Uterus (tissue), 4 donors: ENCODE results near the gene HBQ1. TPM values are rescaled to one million over a fixed set of nuclear protein-coding genes. Genes with fewer than 3 reads are reported as not detected.
A peak's percentile ranks its signal among the peaks of the same experiment; 100 is the strongest.
"Not testable (repeated sequence)": the region's sequence is repeated elsewhere in the genome, so short reads cannot be mapped to it uniquely, and the experiment has no call there.

ENCODE experiments used
- DNase-seq, 2 donors: peaks; one replicate each; pipeline ENCODE4 v3.0.0-alpha.2; 2019 to 2020
- H3K27ac ChIP-seq, 2 donors: fragments of 200-600 bp; sonication (generic); 1 replicate in 1 of 2; 2 replicates in 1 of 2; pipeline ENCODE4 v1.5.1; 2016 to 2018
- H3K27me3 ChIP-seq, 2 donors: fragments of 200-600 bp; sonication (generic); one replicate each; pipeline ENCODE4 v1.5.1; 2018 to 2019; ENCODE audit warnings: control low read depth in 1 of 2
- H3K36me3 ChIP-seq, 2 donors: fragments of 200-600 bp; sonication (generic); one replicate each; pipeline ENCODE4 v1.5.1; 2019; ENCODE audit warnings: control low read depth in 1 of 2
- H3K4me1 ChIP-seq, 2 donors: fragments of 200-600 bp; sonication (generic); one replicate each; pipeline ENCODE4 v1.5.1; 2018 to 2019; ENCODE audit warnings: control low read depth in 1 of 2
- H3K4me3 ChIP-seq, 2 donors: fragments of 200-600 bp; sonication (generic); 1 replicate in 1 of 2; 2 replicates in 1 of 2; pipeline ENCODE4 v1.5.1; 2018 to 2019; ENCODE audit warnings: mild to moderate bottlenecking in 1 of 2
- H3K9me3 ChIP-seq, 2 donors: fragments of 200-600 bp; sonication (generic); one replicate each; pipeline ENCODE4 v1.5.1; 2019; ENCODE audit warnings: control low read depth in 1 of 2
- POLR2A ChIP-seq, 2 donors: fragments of 450-650 bp; IDR thresholded peaks; one replicate each; pipeline ENCODE4 v1.6.1; 2016; ENCODE audit warnings: antibody characterized with exemption in 2 of 2, mild to moderate bottlenecking in 1 of 2, moderate library complexity in 1 of 2
- intact Hi-C: fragments of 100-400 bp; cut with DNase I; formaldehyde crosslinking; loops from one replicate; pipeline ENCODE4 v1.15.1; 2023; ENCODE audit warnings: low total_unique reads
- total RNA-seq, 4 donors: library from RNA; depleted of rRNA in 3 of 4; stranded (reverse); fragments of >200 nt in 3 of 4; gene quantifications; one replicate each; pipeline versions ENCODE4 v1.1.0 to v1.2.4, GENCODE V29; 2014 to 2023
- TF ChIP-seq, protein P1 (sequence below), 4 experiments: fragments of 200-600 bp in 2 of 4; fragments of 450-650 bp in 2 of 4; sonication (generic) in 2 of 4; IDR thresholded peaks; one replicate each; pipeline ENCODE4 v1.5.1; 2016 to 2019; ENCODE audit warnings: antibody characterized with exemption in 4 of 4, mild to moderate bottlenecking in 2 of 4, moderate library complexity in 1 of 4
- donor health status: DM: yes; HTN: yes; CAD: no.

Gene HBQ1
- total RNA-seq, 4 donors from 2014 or later, result 4.1 TPM; not detected in 3

DNA sequence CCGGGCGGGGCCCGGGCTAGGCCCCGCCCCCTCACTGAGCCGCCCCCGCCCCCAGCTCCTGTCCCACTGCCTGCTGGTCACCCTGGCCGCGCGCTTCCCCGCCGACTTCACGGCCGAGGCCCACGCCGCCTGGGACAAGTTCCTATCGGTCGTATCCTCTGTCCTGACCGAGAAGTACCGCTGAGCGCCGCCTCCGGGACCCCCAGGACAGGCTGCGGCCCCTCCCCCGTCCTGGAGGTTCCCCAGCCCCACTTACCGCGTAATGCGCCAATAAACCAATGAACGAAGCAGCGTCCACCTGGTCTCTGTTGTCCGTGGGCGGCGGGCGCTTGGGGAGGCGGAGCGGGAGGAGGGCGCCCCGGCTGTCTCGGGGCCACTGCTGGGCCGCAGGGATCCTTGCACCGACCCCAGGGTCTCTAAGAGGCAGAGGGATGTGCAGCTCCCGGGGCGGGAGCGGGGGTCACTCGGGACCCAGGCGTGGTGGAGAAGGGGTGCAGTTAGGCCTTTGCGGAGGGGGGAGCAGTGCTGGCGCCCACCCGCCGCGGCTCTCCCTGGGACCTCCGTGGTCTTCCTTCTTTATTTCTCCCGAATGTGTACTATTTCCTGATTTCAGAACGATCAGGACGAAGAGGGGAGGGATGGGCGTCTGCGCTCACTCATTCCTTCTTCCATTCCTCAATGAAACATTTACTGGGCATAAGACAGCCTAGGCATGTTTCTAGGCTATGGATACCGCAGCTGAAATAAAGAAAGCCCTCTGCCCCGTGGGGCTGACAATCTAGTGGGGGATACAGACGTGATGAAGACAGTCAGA is 25.8 kb upstream of the HBQ1 start:
- intact Hi-C loops, result no loop called here
- TF ChIP-seq, protein P1, sequence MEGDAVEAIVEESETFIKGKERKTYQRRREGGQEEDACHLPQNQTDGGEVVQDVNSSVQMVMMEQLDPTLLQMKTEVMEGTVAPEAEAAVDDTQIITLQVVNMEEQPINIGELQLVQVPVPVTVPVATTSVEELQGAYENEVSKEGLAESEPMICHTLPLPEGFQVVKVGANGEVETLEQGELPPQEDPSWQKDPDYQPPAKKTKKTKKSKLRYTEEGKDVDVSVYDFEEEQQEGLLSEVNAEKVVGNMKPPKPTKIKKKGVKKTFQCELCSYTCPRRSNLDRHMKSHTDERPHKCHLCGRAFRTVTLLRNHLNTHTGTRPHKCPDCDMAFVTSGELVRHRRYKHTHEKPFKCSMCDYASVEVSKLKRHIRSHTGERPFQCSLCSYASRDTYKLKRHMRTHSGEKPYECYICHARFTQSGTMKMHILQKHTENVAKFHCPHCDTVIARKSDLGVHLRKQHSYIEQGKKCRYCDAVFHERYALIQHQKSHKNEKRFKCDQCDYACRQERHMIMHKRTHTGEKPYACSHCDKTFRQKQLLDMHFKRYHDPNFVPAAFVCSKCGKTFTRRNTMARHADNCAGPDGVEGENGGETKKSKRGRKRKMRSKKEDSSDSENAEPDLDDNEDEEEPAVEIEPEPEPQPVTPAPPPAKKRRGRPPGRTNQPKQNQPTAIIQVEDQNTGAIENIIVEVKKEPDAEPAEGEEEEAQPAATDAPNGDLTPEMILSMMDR (IDR thresholded peaks at IDR 0.05), result no peak
- TF ChIP-seq POLR2A (IDR thresholded peaks at IDR 0.05), result no peak
- DNase-seq, result no peak
- peaks cover 5 to 20% of the 10 kb centered on the region in 2 donors for H3K27me3 ChIP-seq
- no peaks in the 10 kb centered on the region for H3K36me3 ChIP-seq
- no peaks in the 10 kb centered on the region for H3K9me3 ChIP-seq
- H3K4me1 ChIP-seq, result peaks cover 0 to 6% of the 10 kb centered on the region in 2 donors
- peak overlapping the region; percentile 15 to 32 for H3K4me3 ChIP-seq
- peak overlapping the region in 1 of 2 donors; percentile 50 for H3K27ac ChIP-seq

DNA sequence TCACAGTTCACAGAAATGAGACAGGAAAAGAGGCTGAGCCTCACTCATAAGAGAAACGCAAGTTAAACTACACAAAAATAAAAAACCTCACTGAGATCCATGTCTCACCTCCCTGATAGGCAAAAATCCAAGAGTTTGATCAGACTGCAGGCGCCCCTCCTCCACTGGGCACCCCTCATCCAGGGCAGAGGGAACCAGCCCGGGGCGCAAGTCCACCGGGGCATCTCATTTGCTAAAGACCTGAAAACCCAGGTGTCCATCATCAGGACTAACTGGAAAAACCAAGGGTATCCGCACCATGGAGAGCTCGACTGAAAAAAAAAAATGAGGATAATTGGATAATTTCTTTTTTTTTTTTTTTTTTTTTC is 25.2 kb upstream of the HBQ1 start:
- no peak for DNase-seq
- H3K4me3 ChIP-seq, result no peak overlapping the region

DNA sequence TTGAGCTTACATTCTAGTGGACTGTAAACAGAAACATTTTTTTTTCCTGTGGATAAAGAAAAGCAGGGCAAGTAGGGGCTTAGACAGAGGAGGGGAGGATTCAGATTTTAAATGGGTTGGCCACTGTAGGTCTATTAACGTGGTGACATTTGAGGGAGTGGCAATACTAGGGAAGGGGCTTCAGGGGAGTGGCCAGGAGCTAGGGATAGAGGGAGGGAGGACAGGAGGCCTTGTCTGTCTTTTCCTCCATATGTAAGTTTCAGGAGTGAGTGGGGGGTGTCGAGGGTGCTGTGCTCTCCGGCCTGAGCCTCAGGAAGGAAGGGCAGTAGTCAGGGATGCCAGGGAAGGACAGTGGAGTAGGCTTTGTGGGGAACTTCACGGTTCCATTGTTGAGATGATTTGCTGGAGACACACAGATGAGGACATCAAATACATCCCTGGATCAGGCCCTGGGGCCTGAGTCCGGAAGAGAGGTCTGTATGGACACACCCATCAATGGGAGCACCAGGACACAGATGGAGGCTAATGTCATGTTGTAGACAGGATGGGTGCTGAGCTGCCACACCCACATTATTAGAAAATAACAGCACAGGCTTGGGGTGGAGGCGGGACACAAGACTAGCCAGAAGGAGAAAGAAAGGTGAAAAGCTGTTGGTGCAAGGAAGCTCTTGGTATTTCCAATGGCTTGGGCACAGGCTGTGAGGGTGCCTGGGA is 21.0 kb upstream of the HBQ1 start:
- no peak for TF ChIP-seq POLR2A (IDR thresholded peaks at IDR 0.05)
- TF ChIP-seq, protein P1 (IDR thresholded peaks at IDR 0.05), result no peak
- no peak for DNase-seq
- no peak overlapping the region for H3K27ac ChIP-seq
- no peak overlapping the region for H3K4me3 ChIP-seq
- no peaks in the 10 kb centered on the region for H3K9me3 ChIP-seq
- H3K27me3 ChIP-seq, result peaks cover 4 to 19% of the 10 kb centered on the region in 2 donors
- H3K36me3 ChIP-seq, result no peaks in the 10 kb centered on the region
- H3K4me1 ChIP-seq, result peaks cover 0 to 4% of the 10 kb centered on the region in 2 donors
- intact Hi-C loops, result no loop called here

More for the DNA sequence above, 25.2 kb upstream of the HBQ1 start:
- no peak for TF ChIP-seq POLR2A (IDR thresholded peaks at IDR 0.05)
- TF ChIP-seq, protein P1 (IDR thresholded peaks at IDR 0.05), result no peak
- no peaks in the 10 kb centered on the region for H3K36me3 ChIP-seq
- no peaks in the 10 kb centered on the region for H3K9me3 ChIP-seq
- intact Hi-C loops, result no loop called here
- H3K4me1 ChIP-seq, result peaks cover 0 to 6% of the 10 kb centered on the region in 2 donors
- H3K27ac ChIP-seq, result no peak overlapping the region
- H3K27me3 ChIP-seq, result peaks cover 5 to 20% of the 10 kb centered on the region in 2 donors

DNA sequence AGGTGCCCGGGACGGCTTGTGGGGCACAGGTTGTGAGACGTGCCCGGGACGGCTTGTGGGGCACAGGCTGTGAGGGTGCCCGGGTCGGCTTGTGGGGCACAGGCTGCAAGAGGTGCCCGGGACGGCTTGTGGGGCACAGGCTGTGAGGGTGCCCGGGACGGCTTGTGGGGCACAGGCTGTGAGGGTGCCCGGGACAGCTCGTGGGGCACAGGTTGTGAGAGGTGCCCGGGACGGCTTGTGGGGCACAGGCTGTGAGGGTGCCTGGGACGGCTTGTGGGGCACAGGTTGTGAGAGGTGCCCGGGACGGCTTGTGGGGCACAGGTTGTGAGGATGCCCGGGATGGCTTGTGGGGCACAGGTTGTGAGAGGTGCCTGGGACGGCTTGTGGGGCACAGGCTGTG is 20.0 kb upstream of the HBQ1 start:
- H3K36me3 ChIP-seq, DNase-seq, H3K4me3 ChIP-seq, H3K4me1 ChIP-seq, intact Hi-C loops, H3K27ac ChIP-seq, H3K9me3 ChIP-seq: not testable (repeated sequence)
- H3K27me3 ChIP-seq, result peaks cover 2 to 13% of the 10 kb centered on the region in 2 donors

DNA sequence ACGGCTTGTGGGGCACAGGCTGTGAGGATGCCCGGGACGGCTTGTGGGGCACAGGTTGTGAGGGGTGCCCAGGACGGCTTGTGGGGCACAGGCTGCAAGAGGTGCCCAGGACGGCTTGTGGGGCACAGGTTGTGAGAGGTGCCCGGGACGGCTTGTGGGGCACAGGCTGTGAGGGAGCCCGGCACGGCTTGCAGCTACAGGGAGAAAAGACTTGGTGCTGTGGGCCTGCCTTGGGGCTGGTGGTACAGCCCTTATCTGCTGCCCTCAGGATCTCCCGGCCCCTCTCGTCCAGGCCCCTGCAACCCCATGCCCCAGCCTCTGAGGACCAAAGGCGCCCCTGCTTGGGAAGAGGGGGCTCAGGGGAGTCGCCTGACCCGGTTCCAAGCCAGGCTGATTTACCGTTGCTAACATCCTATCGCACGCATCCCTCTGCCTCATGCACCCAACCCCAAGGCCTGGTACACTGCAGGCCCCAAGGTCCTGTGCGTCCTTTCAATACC is 19.5 kb upstream of the HBQ1 start:
- no peak for DNase-seq
- Histone ChIP-seq H3K27me3 (peaks cover 7 to 16% of the 10 kb centered on the region in 2 donors), H3K9me3 (no peaks in the 10 kb centered on the region), H3K27ac (no peak overlapping the region), H3K4me3 (no peak overlapping the region), H3K4me1 (peaks cover 0 to 9% of the 10 kb centered on the region in 2 donors), H3K36me3 (no peaks in the 10 kb centered on the region)
- TF ChIP-seq, protein P1 (IDR thresholded peaks at IDR 0.05), result no peak
- TF ChIP-seq POLR2A (IDR thresholded peaks at IDR 0.05), result no peak
- intact Hi-C loops, result no loop called here
